Astrocyte (in vitro differentiated cells and primary cell): Measurements from ENCODE around the gene KCNMA1. TPM values are rescaled to one million over a fixed set of nuclear protein-coding genes. Genes with fewer than 3 reads are reported as not detected.

Experiments
- DNase-seq: peaks from one replicate; pipeline ENCODE4 v3.0.0-alpha.2; 2010; ENCODE audit warnings: low read depth
- FAIRE-seq: peaks from 2 replicates; lab custom pipeline; 2011; peaks lifted over from hg19 to GRCh38; lab: Jason Lieb, UNC
- H2AFZ ChIP-seq: 2 replicates; pipeline ENCODE4 v1.6.0; 2012; ENCODE audit warnings: low read depth, low read length, inconsistent platforms
- H3K27ac ChIP-seq: 2 replicates; pipeline ENCODE4 v1.5.1; 2011; ENCODE audit warnings: low read depth, low read length, inconsistent platforms
- H3K27me3 ChIP-seq: 2 replicates; pipeline ENCODE4 v1.6.0; 2011; ENCODE audit warnings: low read length, inconsistent platforms; ENCODE audit not compliant: insufficient read depth
- H3K36me3 ChIP-seq: 2 replicates; pipeline ENCODE4 v1.5.1; 2011; ENCODE audit warnings: low read length, inconsistent platforms; ENCODE audit not compliant: insufficient read depth
- H3K4me1 ChIP-seq: 2 replicates; pipeline ENCODE4 v1.5.1; 2011; ENCODE audit warnings: low read length, inconsistent platforms; ENCODE audit not compliant: insufficient read depth
- H3K4me2 ChIP-seq: 2 replicates; pipeline ENCODE4 v1.6.0; 2012; ENCODE audit warnings: low read length, inconsistent platforms
- H3K4me3 ChIP-seq: 2 replicates; pipeline ENCODE4 v1.5.1; 2011; ENCODE audit warnings: low read depth, mild to moderate bottlenecking, low read length, inconsistent platforms; ENCODE audit not compliant: insufficient read depth
- H3K79me2 ChIP-seq: 2 replicates; pipeline ENCODE4 v1.6.0; 2012; ENCODE audit warnings: mild to moderate bottlenecking, low read length, inconsistent platforms; ENCODE audit not compliant: insufficient read depth
- H3K9ac ChIP-seq: 2 replicates; pipeline ENCODE4 v1.6.0; 2012; ENCODE audit warnings: mild to moderate bottlenecking, low read length, inconsistent platforms
- H3K9me3 ChIP-seq: 2 replicates; pipeline ENCODE4 v1.5.1; 2012; ENCODE audit warnings: low read depth, mild to moderate bottlenecking, low read length, inconsistent platforms; ENCODE audit not compliant: insufficient read depth
- H4K20me1 ChIP-seq: 2 replicates; pipeline ENCODE4 v1.6.0; 2012; ENCODE audit warnings: low read length, inconsistent platforms; ENCODE audit not compliant: insufficient read depth
- H3K27ac Mint-ChIP-seq: one replicate; pipeline ENCODE4 v1.8.0; 2021; ENCODE audit warnings: mild to moderate bottlenecking, mixed read lengths; ENCODE audit not compliant: unreplicated experiment
- H3K27me3 Mint-ChIP-seq: one replicate; pipeline ENCODE4 v1.8.0; 2021; ENCODE audit warnings: low read depth, mixed read lengths; ENCODE audit not compliant: unreplicated experiment
- H3K36me3 Mint-ChIP-seq: one replicate; pipeline ENCODE4 v1.8.0; 2021; ENCODE audit warnings: low read depth, mixed read lengths; ENCODE audit not compliant: unreplicated experiment
- H3K4me1 Mint-ChIP-seq: one replicate; pipeline ENCODE4 v1.8.0; 2021; ENCODE audit warnings: low read depth, mixed read lengths; ENCODE audit not compliant: unreplicated experiment
- H3K4me3 Mint-ChIP-seq: one replicate; pipeline ENCODE4 v1.8.0; 2021; ENCODE audit warnings: mild to moderate bottlenecking, moderate library complexity, mixed read lengths; ENCODE audit not compliant: unreplicated experiment
- H3K9me3 Mint-ChIP-seq: one replicate; pipeline ENCODE4 v1.8.0; 2021; ENCODE audit warnings: mild to moderate bottlenecking, mixed read lengths; ENCODE audit not compliant: unreplicated experiment
- EZH2 ChIP-seq: IDR thresholded peaks from 2 replicates; pipeline ENCODE4 v1.6.1; 2012; ENCODE audit warnings: mild to moderate bottlenecking, low read length, inconsistent platforms; ENCODE audit not compliant: insufficient read depth
- total RNA-seq: library from RNA; stranded (reverse); gene quantifications from 2 replicates; pipeline ENCODE4 v1.2.1, GENCODE V29; 2021
- TF ChIP-seq, protein P1 (sequence below): IDR thresholded peaks from 2 replicates; pipeline ENCODE4 v1.5.1; 2011; ENCODE audit warnings: low read depth, mild to moderate bottlenecking, inconsistent platforms, low read length, moderate library complexity; ENCODE audit not compliant: insufficient read depth

KCNMA1 gene
- total RNA-seq, 1 donor from 2014 or later: 45.8 TPM

DNA sequence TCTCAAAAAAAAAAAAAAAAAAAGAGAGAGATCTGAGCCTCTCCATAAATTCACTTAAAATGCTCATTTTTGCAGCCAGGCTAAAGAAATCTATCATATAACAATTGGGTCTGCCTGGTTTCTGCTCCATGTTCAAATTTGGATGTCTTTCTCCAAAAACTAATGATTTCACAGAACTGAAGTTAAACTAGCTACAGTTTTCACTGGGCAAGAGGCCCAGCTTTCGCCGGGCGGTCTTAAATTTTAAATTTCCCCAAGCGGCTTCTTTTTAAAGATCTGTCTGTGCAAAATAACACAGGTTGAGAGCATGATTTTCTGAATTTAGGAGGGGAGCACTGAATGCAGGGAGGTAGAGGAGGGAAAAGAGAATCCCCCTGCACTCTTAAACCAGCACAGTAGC lies 603.4 kb downstream of the KCNMA1 start:
- no peak overlapping the region for H3K9ac ChIP-seq
- H3K9me3 ChIP-seq: no peaks in the 10 kb centered on the region
- H4K20me1 ChIP-seq: no peaks in the 10 kb centered on the region
- FAIRE-seq: no peak
- Mint-ChIP-seq H3K27ac (no peak overlapping the region), H3K9me3 (no peaks in the 10 kb centered on the region), H3K4me1 (no peaks in the 10 kb centered on the region), H3K4me3 (no peak overlapping the region), H3K27me3 (no peaks in the 10 kb centered on the region), H3K36me3 (peaks cover 4% of the 10 kb centered on the region)
- H3K36me3 ChIP-seq: no peaks in the 10 kb centered on the region
- H3K79me2 ChIP-seq: no peaks in the 10 kb centered on the region
- no peak for DNase-seq
- H3K4me1 ChIP-seq: no peaks in the 10 kb centered on the region
- H3K27me3 ChIP-seq: no peaks in the 10 kb centered on the region
- no peak overlapping the region for H3K4me2 ChIP-seq
- no peak overlapping the region for H3K4me3 ChIP-seq
- H3K27ac ChIP-seq: no peak overlapping the region
- TF ChIP-seq EZH2: no peak
- no peak overlapping the region for H2AFZ ChIP-seq

DNA sequence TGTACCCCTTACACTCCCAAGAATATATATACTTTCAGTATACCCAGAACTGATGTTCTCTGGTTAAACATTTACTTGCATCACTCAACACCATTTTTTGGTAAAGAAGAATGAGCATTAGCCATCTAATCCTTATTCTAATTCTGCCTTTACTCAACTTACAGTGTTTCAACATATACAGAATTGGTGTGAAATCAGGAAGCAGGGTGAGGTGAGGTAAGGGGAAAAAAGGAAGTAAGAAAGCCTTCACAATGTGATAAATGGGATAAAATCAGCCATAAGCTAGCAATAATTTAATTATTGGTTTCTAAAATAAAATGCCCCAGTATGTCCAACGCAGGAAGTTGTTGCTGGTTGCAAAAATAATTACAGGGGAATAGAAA lies 605.4 kb downstream of the KCNMA1 start:
- no peak overlapping the region for H2AFZ ChIP-seq
- DNase-seq (no peak), FAIRE-seq (no peak)
- no peaks in the 10 kb centered on the region for H4K20me1 ChIP-seq
- H3K79me2 ChIP-seq: no peaks in the 10 kb centered on the region
- no peaks in the 10 kb centered on the region for H3K9me3 Mint-ChIP-seq
- H3K27me3 Mint-ChIP-seq: no peaks in the 10 kb centered on the region
- peaks cover 3% of the 10 kb centered on the region for H3K36me3 Mint-ChIP-seq
- TF ChIP-seq, protein P1, sequence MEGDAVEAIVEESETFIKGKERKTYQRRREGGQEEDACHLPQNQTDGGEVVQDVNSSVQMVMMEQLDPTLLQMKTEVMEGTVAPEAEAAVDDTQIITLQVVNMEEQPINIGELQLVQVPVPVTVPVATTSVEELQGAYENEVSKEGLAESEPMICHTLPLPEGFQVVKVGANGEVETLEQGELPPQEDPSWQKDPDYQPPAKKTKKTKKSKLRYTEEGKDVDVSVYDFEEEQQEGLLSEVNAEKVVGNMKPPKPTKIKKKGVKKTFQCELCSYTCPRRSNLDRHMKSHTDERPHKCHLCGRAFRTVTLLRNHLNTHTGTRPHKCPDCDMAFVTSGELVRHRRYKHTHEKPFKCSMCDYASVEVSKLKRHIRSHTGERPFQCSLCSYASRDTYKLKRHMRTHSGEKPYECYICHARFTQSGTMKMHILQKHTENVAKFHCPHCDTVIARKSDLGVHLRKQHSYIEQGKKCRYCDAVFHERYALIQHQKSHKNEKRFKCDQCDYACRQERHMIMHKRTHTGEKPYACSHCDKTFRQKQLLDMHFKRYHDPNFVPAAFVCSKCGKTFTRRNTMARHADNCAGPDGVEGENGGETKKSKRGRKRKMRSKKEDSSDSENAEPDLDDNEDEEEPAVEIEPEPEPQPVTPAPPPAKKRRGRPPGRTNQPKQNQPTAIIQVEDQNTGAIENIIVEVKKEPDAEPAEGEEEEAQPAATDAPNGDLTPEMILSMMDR: no peak
- TF ChIP-seq EZH2: no peak
- no peak overlapping the region for H3K4me3 Mint-ChIP-seq
- H3K36me3 ChIP-seq: no peaks in the 10 kb centered on the region
- H3K4me3 ChIP-seq: no peak overlapping the region
- no peaks in the 10 kb centered on the region for H3K27me3 ChIP-seq
- H3K4me1 Mint-ChIP-seq: no peaks in the 10 kb centered on the region
- no peak overlapping the region for H3K27ac Mint-ChIP-seq
- H3K9me3 ChIP-seq: no peaks in the 10 kb centered on the region
- no peak overlapping the region for H3K27ac ChIP-seq
- no peak overlapping the region for H3K9ac ChIP-seq
- H3K4me1 ChIP-seq: no peaks in the 10 kb centered on the region
- H3K4me2 ChIP-seq: no peak overlapping the region

DNA sequence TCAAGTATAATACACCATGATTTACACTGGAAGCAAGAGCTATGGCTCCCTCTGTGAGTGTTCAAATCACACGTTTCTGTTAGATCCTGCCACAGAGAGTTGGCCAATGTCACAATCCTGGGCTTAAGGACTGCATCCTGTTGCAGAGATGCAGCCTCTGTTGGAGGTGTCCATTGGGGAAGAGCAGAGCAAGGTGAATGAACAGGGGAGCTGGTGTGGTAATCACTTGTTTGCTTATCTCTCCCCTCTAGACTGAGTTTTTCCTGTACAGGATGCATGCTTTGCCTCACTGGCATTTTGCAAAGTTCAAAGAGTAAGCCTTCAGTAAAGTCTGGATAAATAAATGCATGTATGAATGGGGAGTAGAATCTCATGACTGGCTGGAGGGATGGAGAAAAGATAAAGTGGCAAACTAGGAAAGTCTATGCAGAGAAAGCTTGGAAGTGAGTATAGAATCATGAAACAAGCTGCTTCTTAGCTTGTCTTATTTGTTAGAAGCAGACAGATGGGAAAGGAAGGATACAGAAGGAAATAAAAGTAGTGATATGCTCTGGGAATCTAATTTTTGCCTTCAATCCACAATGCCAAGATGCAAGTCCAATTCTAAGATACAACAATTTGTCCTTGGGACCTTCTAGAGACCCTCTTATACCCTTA lies 605.9 kb downstream of the KCNMA1 start:
- H3K36me3 Mint-ChIP-seq: peaks cover 3% of the 10 kb centered on the region
- no peak overlapping the region for H3K27ac Mint-ChIP-seq
- H3K9me3 ChIP-seq: no peaks in the 10 kb centered on the region
- H3K27me3 Mint-ChIP-seq: no peaks in the 10 kb centered on the region
- H3K4me2 ChIP-seq: no peak overlapping the region
- no peaks in the 10 kb centered on the region for H3K4me1 Mint-ChIP-seq
- no peak overlapping the region for H3K27ac ChIP-seq
- no peaks in the 10 kb centered on the region for H3K4me1 ChIP-seq
- H3K36me3 ChIP-seq: no peaks in the 10 kb centered on the region
- no peaks in the 10 kb centered on the region for H4K20me1 ChIP-seq
- no peak overlapping the region for H2AFZ ChIP-seq
- no peaks in the 10 kb centered on the region for H3K27me3 ChIP-seq
- DNase-seq: no peak
- H3K9me3 Mint-ChIP-seq: no peaks in the 10 kb centered on the region
- TF ChIP-seq, protein P1: no peak
- H3K4me3 Mint-ChIP-seq: no peak overlapping the region
- no peaks in the 10 kb centered on the region for H3K79me2 ChIP-seq
- no peak for FAIRE-seq
- no peak overlapping the region for H3K4me3 ChIP-seq
- no peak overlapping the region for H3K9ac ChIP-seq
